Measurements from ENCODE around the gene MRPL27.

The MRPL27 gene

DNA sequence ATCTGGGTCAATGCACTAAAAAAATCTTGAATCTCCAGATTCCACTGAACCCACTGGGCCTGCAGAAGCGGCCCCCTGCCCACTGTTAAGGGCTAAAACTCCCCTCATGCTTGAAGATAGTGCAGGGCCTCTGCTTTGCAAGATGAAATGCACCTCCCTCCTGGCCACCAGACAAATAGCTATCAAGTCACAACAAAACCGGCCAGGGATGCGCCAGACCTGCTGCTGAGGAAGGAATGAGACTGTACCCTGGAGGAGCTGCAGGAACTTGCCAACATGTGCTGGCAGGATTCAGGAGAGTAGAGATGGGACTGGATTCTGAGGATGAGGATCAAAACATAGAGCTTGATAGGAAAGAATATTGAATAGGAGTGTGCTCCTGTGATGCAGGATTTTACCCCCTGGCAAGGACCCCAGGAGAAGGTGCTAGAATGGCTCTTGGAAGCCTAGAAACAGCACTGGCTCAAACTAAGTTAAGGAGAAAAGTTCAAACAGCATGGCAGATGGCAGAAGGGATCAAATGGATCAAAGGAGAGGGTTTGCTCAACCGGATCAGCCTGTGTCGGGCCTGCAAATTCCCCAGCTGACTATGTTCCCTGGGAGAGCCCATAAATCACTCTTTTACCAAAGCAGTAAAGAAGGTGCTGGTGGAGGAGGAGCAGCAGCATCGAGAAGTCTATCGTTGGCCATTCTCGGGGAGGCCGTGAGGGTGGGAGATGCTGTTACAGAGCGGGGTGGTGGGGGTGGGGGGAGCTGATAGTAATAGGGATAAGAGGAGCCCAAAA is 54.3 kb downstream of the MRPL27 start:
- DNase-seq (ENCODE audit: low read depth), result no peak
- H3K4me3 ChIP-seq (ENCODE audit: control insufficient read depth, low read depth, low read length), result no peak overlapping the region
- TF ChIP-seq, protein P1, sequence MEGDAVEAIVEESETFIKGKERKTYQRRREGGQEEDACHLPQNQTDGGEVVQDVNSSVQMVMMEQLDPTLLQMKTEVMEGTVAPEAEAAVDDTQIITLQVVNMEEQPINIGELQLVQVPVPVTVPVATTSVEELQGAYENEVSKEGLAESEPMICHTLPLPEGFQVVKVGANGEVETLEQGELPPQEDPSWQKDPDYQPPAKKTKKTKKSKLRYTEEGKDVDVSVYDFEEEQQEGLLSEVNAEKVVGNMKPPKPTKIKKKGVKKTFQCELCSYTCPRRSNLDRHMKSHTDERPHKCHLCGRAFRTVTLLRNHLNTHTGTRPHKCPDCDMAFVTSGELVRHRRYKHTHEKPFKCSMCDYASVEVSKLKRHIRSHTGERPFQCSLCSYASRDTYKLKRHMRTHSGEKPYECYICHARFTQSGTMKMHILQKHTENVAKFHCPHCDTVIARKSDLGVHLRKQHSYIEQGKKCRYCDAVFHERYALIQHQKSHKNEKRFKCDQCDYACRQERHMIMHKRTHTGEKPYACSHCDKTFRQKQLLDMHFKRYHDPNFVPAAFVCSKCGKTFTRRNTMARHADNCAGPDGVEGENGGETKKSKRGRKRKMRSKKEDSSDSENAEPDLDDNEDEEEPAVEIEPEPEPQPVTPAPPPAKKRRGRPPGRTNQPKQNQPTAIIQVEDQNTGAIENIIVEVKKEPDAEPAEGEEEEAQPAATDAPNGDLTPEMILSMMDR (IDR thresholded peaks at IDR 0.05; ENCODE audit: control insufficient read depth, insufficient read depth, low read depth, low read length, missing control alignments), result no peak

Data from AG09309 (cell line).